Peyer's patch (tissue), 4 donors: ENCODE measurements around the gene CARTPT. TPM values are rescaled to one million over a fixed set of nuclear protein-coding genes. Genes with fewer than 3 reads are reported as not detected.

ENCODE experiments used
- DNase-seq, 3 donors: peaks; one replicate each; pipeline ENCODE4 v3.0.0-alpha.2; 2017 to 2019
- H3K27ac ChIP-seq, 4 donors: fragments of 200-600 bp; sonication (generic); one replicate each; pipeline ENCODE4 v1.5.1; 2016 to 2019
- H3K27me3 ChIP-seq, 2 donors: fragments of 200-600 bp; sonication (generic); one replicate each; pipeline ENCODE4 v1.5.1; 2019
- H3K36me3 ChIP-seq, 3 donors: fragments of 200-600 bp; sonication (generic); one replicate each; pipeline ENCODE4 v1.5.1; 2016 to 2019
- H3K4me1 ChIP-seq, 4 donors: fragments of 200-600 bp; sonication (generic); one replicate each; pipeline ENCODE4 v1.5.1; 2016 to 2019
- H3K4me3 ChIP-seq, 4 donors: fragments of 200-600 bp; sonication (generic); 1 replicate in 3 of 4; 2 replicates in 1 of 4; pipeline ENCODE4 v1.5.1; 2016 to 2019; ENCODE audit warnings: mild to moderate bottlenecking in 1 of 4
- H3K9me3 ChIP-seq, 4 donors: fragments of 200-600 bp; sonication (generic); one replicate each; pipeline ENCODE4 v1.5.1; 2016 to 2019; ENCODE audit warnings: mild to moderate bottlenecking in 1 of 4
- CTCF ChIP-seq, 6 experiments: fragments of 450-650 bp in 4 of 6; fragments of 200-600 bp in 2 of 6; sonication (generic) in 1 of 6; IDR thresholded peaks; one replicate each; pipeline ENCODE4 v1.5.1; 2017 to 2019; ENCODE audit warnings: antibody characterized with exemption in 6 of 6, mild to moderate bottlenecking in 3 of 6, moderate library complexity in 1 of 6
- POLR2A ChIP-seq, 2 donors: fragments of 450-650 bp; IDR thresholded peaks; one replicate each; pipeline ENCODE4 v1.5.1; 2017; ENCODE audit warnings: antibody characterized with exemption in 2 of 2, mild to moderate bottlenecking in 2 of 2, moderate library complexity in 2 of 2
- total RNA-seq, 4 donors: library from RNA; depleted of rRNA; stranded (reverse); fragments of >200 nt; gene quantifications; one replicate each; pipeline ENCODE4 v1.1.0, GENCODE V29; 2016

Gene CARTPT
- total RNA-seq, 4 donors from 2014 or later: not detected

DNA sequence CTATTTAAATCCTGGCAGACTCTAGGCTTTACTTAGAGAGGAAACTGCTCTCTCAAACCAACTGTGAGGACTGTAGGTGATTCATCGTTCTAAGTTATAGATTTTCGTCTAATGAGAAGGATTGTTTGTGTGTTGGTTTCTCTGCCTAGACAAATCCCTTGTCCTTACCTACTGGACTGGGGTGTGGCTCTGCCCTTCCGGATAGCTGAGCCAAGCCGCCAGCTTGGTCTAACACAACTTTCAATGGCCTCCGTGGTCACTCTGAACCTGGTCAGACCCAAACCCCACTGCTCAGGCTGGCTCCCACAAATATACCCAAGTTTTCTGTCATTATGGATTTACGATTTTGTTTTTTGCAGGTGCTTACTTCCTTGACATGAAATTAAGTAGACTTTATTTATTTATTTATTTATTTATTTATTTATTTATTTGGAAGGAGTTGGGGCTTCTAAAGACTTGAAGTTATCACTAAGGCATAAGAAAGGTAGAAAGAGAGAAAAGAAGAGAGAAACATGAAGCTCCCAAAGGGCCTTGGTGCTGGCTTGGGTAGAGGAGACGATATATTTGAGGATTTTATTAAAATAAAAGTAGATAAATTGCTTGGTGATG lies 19.0 kb downstream of the CARTPT start:
- no peaks in the 10 kb centered on the region for H3K36me3 ChIP-seq
- no peak for DNase-seq
- TF ChIP-seq CTCF (IDR thresholded peaks at IDR 0.05): no peak
- no peak for TF ChIP-seq POLR2A (IDR thresholded peaks at IDR 0.05)
- no peaks in the 10 kb centered on the region for H3K4me1 ChIP-seq
- no peaks in the 10 kb centered on the region for H3K27me3 ChIP-seq
- no peak overlapping the region for H3K4me3 ChIP-seq
- H3K27ac ChIP-seq: no peak overlapping the region
- H3K9me3 ChIP-seq: no peaks in the 10 kb centered on the region

- Histone ChIP-seq H3K4me3 (no peak overlapping the region), H3K27me3 (no peaks in the 10 kb centered on the region), H3K36me3 (no peaks in the 10 kb centered on the region), H3K4me1 (peaks cover 0 to 4% (median 0%) of the 10 kb centered on the region in 4 donors), H3K9me3 (no peaks in the 10 kb centered on the region), H3K27ac (no peak overlapping the region)
- no peak for DNase-seq
- no peak for TF ChIP-seq POLR2A (IDR thresholded peaks at IDR 0.05)
- TF ChIP-seq CTCF (IDR thresholded peaks at IDR 0.05): no peak
Measured at GRCh38 chr5:71738662-71739361, 19.7 kb downstream of the CARTPT start.

DNA sequence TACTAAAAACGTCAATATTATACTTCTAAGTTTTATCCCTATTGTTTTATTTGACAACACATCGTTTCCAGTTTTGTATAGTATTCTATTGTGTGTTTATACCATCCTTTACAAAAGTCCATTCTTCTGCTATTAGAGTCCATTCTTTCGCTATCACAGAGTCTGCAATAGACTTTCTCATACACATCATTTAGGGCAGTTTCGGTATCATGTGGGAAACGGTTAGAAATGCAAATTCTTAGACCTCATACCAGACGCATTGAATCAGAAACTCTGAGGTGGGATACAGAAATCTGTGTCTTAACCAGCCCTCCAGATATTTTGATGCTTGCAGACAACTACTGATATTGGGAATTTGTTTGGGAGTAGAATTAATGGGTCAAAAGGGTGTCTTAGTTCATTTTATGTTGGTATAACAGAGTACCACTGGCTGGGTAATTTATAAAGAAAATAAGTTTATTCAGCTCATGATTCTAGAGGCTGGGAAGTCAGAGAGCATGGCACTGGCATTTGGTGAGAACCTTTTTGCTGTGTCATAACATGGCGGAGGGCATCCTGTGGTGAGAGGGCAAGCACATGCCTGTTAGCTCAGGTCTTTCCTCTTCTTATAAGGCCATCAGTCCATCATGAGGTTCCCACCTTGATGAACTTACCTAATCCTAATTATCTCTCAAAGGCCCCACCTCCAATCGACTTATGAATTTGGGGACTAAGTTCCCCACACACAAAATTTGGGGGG lies 21.1 kb downstream of the CARTPT start:
- no peaks in the 10 kb centered on the region for H3K27me3 ChIP-seq
- no peak for DNase-seq
- no peak overlapping the region for H3K27ac ChIP-seq
- no peak overlapping the region for H3K4me3 ChIP-seq
- H3K36me3 ChIP-seq: no peaks in the 10 kb centered on the region
- H3K4me1 ChIP-seq: peaks cover 0 to 10% (median 0%) of the 10 kb centered on the region in 4 donors
- no peaks in the 10 kb centered on the region for H3K9me3 ChIP-seq
- TF ChIP-seq CTCF (IDR thresholded peaks at IDR 0.05) (no peak), POLR2A (IDR thresholded peaks at IDR 0.05) (no peak)

DNA sequence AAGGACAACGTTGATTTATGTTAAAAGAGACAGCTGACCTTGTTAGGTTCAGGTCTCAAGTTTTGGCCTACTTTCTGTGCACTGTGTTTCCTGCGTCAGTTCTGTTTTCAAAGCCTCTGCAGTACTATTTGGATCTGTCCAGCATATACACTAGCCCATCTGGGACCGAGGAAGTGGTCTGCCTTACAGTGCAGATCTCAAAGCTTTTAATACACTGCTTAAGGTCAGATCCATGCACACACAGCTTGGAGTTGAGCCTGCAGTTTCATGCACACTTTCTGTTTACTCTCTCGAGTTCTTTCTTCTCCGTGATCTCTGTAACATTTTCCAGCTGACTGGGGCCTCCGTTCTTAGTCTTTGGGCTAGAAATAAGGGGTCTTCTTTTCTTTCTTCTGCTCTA lies 24.1 kb downstream of the CARTPT start:
- no peaks in the 10 kb centered on the region for H3K9me3 ChIP-seq
- H3K36me3 ChIP-seq: no peaks in the 10 kb centered on the region
- H3K27ac ChIP-seq: peak overlapping the region in 1 of 4 donors; percentile 71
- TF ChIP-seq CTCF (IDR thresholded peaks at IDR 0.05) (no peak), POLR2A (IDR thresholded peaks at IDR 0.05) (no peak)
- peaks cover 0 to 29% (median 0%) of the 10 kb centered on the region in 4 donors for H3K4me1 ChIP-seq
- no peak for DNase-seq
- no peak overlapping the region for H3K4me3 ChIP-seq
- no peaks in the 10 kb centered on the region for H3K27me3 ChIP-seq

- H3K27ac ChIP-seq: peak overlapping the region in 3 of 4 donors; percentile 25 to 71 (median 63)
- no peaks in the 10 kb centered on the region for H3K27me3 ChIP-seq
Measured at GRCh38 chr5:71744009-71744790, 25.1 kb downstream of the CARTPT start.

More at GRCh38 chr5:71744009-71744790, 25.1 kb downstream of the CARTPT start:
- TF ChIP-seq CTCF (IDR thresholded peaks at IDR 0.05): no peak
- no peak for TF ChIP-seq POLR2A (IDR thresholded peaks at IDR 0.05)
- peaks cover 0 to 34% (median 1%) of the 10 kb centered on the region in 4 donors for H3K4me1 ChIP-seq
- H3K4me3 ChIP-seq: no peak overlapping the region
- DNase-seq: peak in 2 of 3 donors; percentile 66 to 71
- no peaks in the 10 kb centered on the region for H3K9me3 ChIP-seq
- H3K36me3 ChIP-seq: no peaks in the 10 kb centered on the region
